ENCODE data around the gene CCDC3.

GRCh38 chr10:12897278-12897677 is 104.2 kb downstream of the CCDC3 start:
- TF ChIP-seq SIN3A (IDR thresholded peaks at IDR 0.05; ENCODE audit: borderline replicate concordance, insufficient read depth, low read length) (no peak), REST (IDR thresholded peaks at IDR 0.05; ENCODE audit: insufficient read depth in 1 of 2, low read depth in 2 of 2, low read length in 2 of 2) (no peak), TAF1 (IDR thresholded peaks at IDR 0.05; ENCODE audit: borderline replicate concordance, insufficient read depth, low read length) (no peak), POLR2AphosphoS5 (IDR thresholded peaks at IDR 0.05; ENCODE audit: low read depth, low read length) (no peak), FOXP2 (optimal IDR thresholded peaks at IDR 0.05; ENCODE audit: borderline replicate concordance, extremely low read depth, extremely low read length, insufficient read depth) (no peak)

All from PFSK-1 (cell line).